SJSA1 (cell line): ENCODE measurements around the gene UTP11. TPM values are rescaled to one million over a fixed set of nuclear protein-coding genes. Genes with fewer than 3 reads are reported as not detected.

Experiments
- DNase-seq, 2 experiments: peaks; one replicate each; pipeline ENCODE4 v3.0.0-alpha.2; 2015 to 2020; ENCODE audit warnings: low spot score in 2 of 2, low read depth in 1 of 2
- H3K27ac ChIP-seq: fragments of 250-450 bp; sonication (Bioruptor Pico); 2 replicates; pipeline ENCODE4 v1.5.1; 2020; ENCODE audit warnings: mild to moderate bottlenecking, moderate library complexity
- H3K27me3 ChIP-seq: fragments of 250-450 bp; sonication (Bioruptor Pico); replicated peaks from 2 replicates; pipeline ENCODE4 v1.5.1; 2020; ENCODE audit warnings: mild to moderate bottlenecking, moderate library complexity
- H3K36me3 ChIP-seq: fragments of 250-450 bp; sonication (Bioruptor Pico); 2 replicates; pipeline ENCODE4 v1.5.1; 2020; ENCODE audit warnings: mild to moderate bottlenecking
- H3K4me1 ChIP-seq: fragments of 250-450 bp; sonication (Bioruptor Pico); replicated peaks from 2 replicates; pipeline ENCODE4 v1.6.1; 2021; ENCODE audit warnings: mild to moderate bottlenecking
- H3K4me3 ChIP-seq: fragments of 250-450 bp; sonication (Bioruptor Pico); 2 replicates; pipeline ENCODE4 v1.5.1; 2020; ENCODE audit warnings: mild to moderate bottlenecking
- H3K9me3 ChIP-seq: fragments of 250-450 bp; sonication (Bioruptor Pico); replicated peaks from 2 replicates; pipeline ENCODE4 v1.5.1; 2020; ENCODE audit warnings: mild to moderate bottlenecking
- total RNA-seq: library from RNA; depleted of rRNA; stranded (reverse); fragments of >200 nt; shearing (Covaris generic); gene quantifications from 2 replicates; pipeline ENCODE4 v1.2.3, GENCODE V29; 2014

Gene UTP11
- total RNA-seq, 1 experiment from 2014 or later, result 124 TPM

DNA sequence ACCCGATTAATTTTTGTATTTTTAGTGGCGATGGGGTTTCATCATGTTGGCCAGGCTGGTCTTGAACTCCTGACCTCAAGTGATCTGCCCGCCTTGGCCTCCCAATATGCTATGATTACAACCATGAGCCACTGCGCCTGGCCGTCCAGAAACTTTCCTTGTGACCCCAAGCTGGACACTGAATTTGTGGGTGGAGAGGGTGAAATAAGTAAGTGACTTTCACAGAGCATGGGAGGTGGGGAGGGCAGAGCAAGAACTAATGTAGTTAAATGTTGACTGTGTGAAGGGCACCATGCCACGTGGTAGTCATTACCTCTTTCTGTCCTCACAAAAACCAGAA, 2.7 kb upstream of the UTP11 start:
- peaks cover 24% of the 10 kb centered on the region for H3K4me1 ChIP-seq
- peaks cover 20% of the 10 kb centered on the region for H3K36me3 ChIP-seq
- no peak overlapping the region for H3K4me3 ChIP-seq
- no peak for DNase-seq
- no peaks in the 10 kb centered on the region for H3K9me3 ChIP-seq
- no peak overlapping the region for H3K27ac ChIP-seq
- H3K27me3 ChIP-seq, result no peaks in the 10 kb centered on the region

DNA sequence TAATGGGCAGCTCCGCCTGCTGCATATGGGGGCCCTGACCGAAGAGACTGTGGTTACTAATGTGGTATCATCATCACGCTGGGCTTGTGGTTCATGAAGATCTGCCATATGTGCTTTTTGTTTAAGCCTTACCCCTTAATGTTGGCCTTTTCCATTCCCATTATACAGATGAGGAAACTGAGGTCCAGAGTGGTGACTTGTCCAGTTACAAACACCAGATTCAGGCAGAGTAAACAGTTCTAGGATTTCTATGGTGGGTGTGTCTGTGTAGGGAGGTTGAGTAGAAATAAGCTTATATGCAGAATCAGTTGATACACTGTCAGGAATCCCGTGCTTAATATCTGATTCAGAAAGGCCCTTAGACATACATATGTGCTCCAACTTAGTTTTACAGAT, 691 bp downstream of the UTP11 start:
- H3K4me1 ChIP-seq, result peaks cover 27% of the 10 kb centered on the region
- peaks cover 54% of the 10 kb centered on the region for H3K36me3 ChIP-seq
- H3K27ac ChIP-seq, result peak overlapping the region; percentile 85
- H3K27me3 ChIP-seq, result no peaks in the 10 kb centered on the region
- no peaks in the 10 kb centered on the region for H3K9me3 ChIP-seq
- DNase-seq, result no peak
- peak overlapping the region; percentile 71 for H3K4me3 ChIP-seq

DNA sequence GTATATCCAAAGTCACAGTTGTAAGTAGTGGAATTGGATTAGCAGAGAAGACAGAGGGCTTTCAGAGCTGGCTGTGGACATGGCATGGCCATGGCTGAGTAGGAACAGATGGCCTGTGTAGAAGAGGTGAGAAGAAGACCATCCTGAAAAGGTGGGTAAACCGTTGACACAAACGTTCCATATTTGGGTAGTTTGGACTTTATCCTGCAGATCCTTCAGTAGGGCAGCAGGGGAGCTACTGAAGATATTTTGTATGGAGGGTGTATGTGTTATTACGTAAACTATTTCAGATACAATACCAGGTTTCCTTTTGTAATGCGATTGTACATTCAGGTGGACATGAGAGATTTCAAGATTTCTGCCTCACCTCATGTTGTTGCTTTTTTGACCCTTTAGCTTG, 1.6 kb downstream of the UTP11 start:
- no peak overlapping the region for H3K27ac ChIP-seq
- DNase-seq, result no peak
- peaks cover 24% of the 10 kb centered on the region for H3K4me1 ChIP-seq
- peaks cover 63% of the 10 kb centered on the region for H3K36me3 ChIP-seq
- H3K4me3 ChIP-seq, result no peak overlapping the region
- no peaks in the 10 kb centered on the region for H3K9me3 ChIP-seq
- no peaks in the 10 kb centered on the region for H3K27me3 ChIP-seq

DNA sequence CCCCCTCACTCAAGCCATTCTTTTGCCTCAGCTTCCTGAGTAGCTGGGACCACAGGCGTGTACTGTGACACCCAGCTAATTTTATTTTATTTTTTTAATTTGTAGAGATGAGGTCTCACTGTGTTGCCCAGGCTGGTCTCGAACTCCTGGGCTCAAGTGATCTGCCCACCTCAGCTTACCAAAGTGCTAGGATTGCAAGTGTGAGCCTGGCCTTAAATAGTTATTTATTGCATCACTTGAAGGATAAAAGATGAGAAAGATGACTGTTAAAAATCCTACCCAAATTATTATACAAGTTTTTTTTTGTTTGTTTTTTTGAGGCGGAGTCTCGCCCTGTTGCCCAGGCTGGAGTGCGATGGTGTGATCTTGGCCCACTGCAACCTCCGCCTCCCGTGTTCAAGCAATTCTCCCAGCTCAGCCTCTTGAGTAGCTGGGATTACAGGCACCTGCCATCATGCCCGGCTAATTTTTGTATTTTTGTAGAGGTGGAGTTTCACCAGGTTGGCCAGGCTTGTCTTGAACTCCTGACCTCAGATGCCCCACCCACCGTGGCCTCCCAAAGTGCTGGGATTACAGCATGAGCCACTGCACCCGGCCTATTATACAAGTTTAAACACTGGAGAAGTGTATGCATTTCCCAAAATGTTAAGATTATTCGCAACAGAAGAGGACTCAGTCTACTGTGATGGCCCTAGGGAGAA, 2.3 kb downstream of the UTP11 start:
- Histone ChIP-seq H3K36me3 (peaks cover 70% of the 10 kb centered on the region), H3K27me3 (no peaks in the 10 kb centered on the region), H3K9me3 (no peaks in the 10 kb centered on the region), H3K4me3 (no peak overlapping the region), H3K4me1 (peaks cover 21% of the 10 kb centered on the region), H3K27ac (no peak overlapping the region)
- DNase-seq, result no peak

DNA sequence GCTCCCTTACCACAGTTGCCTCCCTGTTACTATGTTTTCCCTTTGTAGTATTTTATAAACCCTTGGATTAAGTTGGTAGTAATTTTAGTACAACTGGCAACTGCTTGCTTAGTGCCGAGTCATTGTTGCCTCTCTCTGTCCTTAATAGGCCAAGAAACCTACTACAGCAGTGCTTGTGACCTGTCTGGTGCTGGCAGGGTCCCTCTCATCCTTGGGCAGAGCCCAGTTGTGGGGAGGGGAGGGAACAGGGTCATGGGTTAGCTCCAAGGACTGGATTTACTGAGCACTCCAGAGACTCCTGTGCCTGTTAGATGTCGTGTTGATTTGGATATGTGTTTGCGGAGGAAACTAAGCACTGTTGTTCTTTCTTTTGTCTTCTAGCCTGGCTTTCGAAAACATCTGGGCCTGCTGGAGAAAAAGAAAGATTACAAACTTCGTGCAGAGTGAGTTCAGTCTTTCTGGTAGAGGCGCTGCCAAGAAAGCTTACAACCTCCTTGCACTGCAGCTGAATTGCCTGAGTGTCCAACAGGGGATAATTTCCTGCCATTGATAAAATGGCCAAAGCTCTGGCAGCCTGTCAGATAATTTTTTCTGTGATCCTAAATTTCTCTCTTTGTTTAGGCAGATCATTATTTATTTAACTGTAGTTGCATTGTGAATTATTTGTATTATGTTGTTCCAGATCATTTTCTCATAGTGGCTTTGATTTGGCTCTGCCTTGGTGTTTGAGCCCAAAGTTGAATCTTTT, 3.6 kb downstream of the UTP11 start:
- DNase-seq, result no peak
- Histone ChIP-seq H3K4me3 (no peak overlapping the region), H3K9me3 (no peaks in the 10 kb centered on the region), H3K27me3 (no peaks in the 10 kb centered on the region), H3K4me1 (peaks cover 21% of the 10 kb centered on the region), H3K27ac (no peak overlapping the region), H3K36me3 (peaks cover 83% of the 10 kb centered on the region)

DNA sequence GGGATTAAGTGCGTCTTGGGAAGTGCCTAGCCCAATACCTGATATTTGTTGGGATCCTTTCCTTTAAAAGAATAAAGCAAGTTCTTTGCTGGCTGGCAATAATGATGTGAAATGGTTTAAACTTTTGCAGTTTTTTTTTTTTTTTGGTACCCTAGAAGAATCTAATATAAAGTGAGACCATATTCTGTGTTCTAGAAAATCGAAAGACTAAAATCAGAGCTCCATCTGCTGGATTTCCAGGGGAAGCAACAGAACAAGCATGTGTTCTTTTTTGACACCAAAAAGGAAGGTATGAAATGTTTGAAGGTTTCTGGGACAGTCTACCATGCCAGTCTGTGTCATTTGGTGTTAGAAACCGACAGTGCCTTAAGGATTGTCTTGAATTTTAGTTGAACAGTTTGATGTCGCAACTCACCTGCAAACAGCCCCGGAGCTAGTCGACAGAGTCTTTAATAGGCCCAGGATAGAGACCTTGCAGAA, 6.4 kb downstream of the UTP11 start:
- Histone ChIP-seq H3K4me3 (no peak overlapping the region), H3K36me3 (peaks cover 99% of the 10 kb centered on the region), H3K27me3 (no peaks in the 10 kb centered on the region), H3K27ac (no peak overlapping the region), H3K4me1 (peaks cover 8% of the 10 kb centered on the region), H3K9me3 (no peaks in the 10 kb centered on the region)
- peak in 1 of 2 experiments; percentile 39 for DNase-seq

DNA sequence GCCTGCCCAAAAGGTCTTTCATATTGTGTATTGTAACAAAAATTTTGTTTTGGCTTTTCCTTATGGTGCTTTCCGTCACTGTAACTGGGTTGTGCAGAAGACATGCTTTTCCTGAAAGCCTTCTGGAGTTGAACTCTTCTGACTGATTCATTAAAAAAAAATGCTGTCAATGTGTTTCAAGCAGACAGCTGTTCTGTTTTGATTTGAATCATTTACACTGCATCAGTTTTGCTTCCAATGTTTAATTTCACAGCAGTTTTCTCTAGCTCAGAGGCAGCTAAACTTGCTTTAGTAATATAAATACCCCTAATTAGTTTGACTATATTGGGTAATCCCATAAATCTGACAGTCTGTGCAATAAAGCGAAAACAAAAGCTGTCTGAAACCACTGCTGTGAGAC, 7.9 kb downstream of the UTP11 start:
- H3K4me3 ChIP-seq, result no peak overlapping the region
- H3K4me1 ChIP-seq, result peaks cover 1% of the 10 kb centered on the region; the same call in 1 of the 2 replicates
- H3K36me3 ChIP-seq, result peaks cover 100% of the 10 kb centered on the region
- H3K27ac ChIP-seq, result no peak overlapping the region
- no peaks in the 10 kb centered on the region for H3K27me3 ChIP-seq
- no peaks in the 10 kb centered on the region for H3K9me3 ChIP-seq
- DNase-seq, result no peak

DNA sequence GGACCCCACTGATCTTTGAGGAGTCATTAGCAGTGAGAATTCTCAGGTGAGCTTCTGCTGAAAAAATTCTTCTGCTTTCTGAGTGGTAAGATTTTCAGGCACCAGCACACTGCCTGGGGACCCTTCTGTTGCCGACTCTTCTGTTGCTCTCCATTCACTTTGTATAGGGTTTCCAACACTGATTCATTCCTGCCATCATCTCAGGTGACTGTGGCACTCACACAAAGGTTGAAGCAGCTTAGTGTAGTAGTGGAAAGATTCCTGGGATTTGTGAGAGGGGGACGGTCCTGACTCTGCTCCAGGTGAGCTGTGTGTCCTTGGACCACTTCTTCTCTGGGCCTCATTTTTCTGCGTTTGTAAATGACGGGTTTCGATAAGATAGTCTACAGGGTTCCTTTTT, 9.4 kb downstream of the UTP11 start:
- DNase-seq, result no peak
- Histone ChIP-seq H3K4me3 (no peak overlapping the region), H3K27me3 (no peaks in the 10 kb centered on the region), H3K4me1 (no peaks in the 10 kb centered on the region), H3K27ac (no peak overlapping the region), H3K36me3 (peaks cover 100% of the 10 kb centered on the region), H3K9me3 (no peaks in the 10 kb centered on the region)

DNA sequence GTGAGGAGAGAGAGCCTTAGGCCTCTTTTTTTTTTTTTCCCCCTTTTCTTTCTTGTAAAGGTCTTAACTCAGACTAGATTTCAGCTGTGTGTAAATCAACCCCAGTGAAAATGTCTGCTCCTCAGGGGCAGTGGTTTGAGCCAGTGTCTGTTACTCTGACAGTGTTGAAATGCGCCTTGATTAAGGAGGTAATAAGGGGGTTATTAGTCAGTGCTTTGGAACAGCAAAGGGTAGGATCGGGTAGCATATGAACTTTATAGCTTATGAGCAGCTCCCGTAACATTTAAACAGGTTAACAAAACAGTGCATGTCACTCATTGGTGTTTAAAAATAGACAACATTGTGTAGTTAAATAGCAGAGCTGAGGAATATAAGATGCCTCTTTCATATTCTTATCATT, 10.3 kb downstream of the UTP11 start:
- H3K4me3 ChIP-seq, result no peak overlapping the region
- no peak overlapping the region for H3K27ac ChIP-seq
- no peaks in the 10 kb centered on the region for H3K4me1 ChIP-seq
- H3K27me3 ChIP-seq, result no peaks in the 10 kb centered on the region
- DNase-seq, result no peak
- no peaks in the 10 kb centered on the region for H3K9me3 ChIP-seq
- H3K36me3 ChIP-seq, result peaks cover 92% of the 10 kb centered on the region

DNA sequence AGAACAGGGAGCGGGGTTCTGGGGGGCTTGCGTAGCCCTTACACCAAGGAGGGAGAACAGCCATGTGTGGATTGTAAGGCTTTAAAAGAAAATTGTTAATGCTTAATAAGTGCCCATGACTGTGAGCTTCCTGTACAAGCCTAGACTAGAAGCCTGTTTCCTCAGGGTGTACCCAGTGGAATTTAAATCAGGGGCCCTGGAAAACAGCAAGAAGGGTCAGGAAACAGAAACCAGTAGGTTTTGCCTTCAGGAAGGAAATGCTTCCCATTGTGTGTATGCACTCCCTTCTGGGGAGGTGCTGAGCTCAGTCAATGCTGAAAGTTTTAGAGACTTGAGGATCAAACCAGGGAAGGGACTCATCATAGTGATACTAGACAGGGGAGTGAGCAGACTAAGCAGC, 12.7 kb downstream of the UTP11 start:
- H3K4me1 ChIP-seq, result peaks cover 11% of the 10 kb centered on the region
- no peak for DNase-seq
- no peaks in the 10 kb centered on the region for H3K9me3 ChIP-seq
- H3K27me3 ChIP-seq, result no peaks in the 10 kb centered on the region
- no peak overlapping the region for H3K27ac ChIP-seq
- H3K4me3 ChIP-seq, result no peak overlapping the region
- peaks cover 68% of the 10 kb centered on the region for H3K36me3 ChIP-seq

DNA sequence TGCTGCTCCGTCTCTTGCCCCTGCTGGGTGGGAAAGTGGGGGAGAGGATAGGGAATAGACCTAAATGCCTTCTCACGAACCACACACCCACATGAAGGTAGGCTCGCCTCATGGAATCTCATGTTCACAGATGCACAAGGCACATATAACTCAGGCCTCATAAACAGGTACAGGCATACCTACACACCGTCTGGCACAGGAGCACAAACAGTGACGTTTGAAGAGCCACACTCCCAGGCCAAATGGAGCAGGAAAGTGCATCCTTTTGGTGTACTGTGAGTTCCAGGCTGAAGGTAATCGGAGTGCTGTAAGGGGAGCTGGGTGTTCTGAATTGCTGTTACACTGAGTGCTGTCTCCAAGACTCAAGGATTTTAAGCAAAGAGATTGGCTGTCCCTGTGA, 13.1 kb downstream of the UTP11 start:
- Histone ChIP-seq H3K27me3 (no peaks in the 10 kb centered on the region), H3K4me1 (peaks cover 16% of the 10 kb centered on the region), H3K9me3 (no peaks in the 10 kb centered on the region), H3K4me3 (no peak overlapping the region), H3K36me3 (peaks cover 64% of the 10 kb centered on the region), H3K27ac (no peak overlapping the region)
- DNase-seq, result no peak

DNA sequence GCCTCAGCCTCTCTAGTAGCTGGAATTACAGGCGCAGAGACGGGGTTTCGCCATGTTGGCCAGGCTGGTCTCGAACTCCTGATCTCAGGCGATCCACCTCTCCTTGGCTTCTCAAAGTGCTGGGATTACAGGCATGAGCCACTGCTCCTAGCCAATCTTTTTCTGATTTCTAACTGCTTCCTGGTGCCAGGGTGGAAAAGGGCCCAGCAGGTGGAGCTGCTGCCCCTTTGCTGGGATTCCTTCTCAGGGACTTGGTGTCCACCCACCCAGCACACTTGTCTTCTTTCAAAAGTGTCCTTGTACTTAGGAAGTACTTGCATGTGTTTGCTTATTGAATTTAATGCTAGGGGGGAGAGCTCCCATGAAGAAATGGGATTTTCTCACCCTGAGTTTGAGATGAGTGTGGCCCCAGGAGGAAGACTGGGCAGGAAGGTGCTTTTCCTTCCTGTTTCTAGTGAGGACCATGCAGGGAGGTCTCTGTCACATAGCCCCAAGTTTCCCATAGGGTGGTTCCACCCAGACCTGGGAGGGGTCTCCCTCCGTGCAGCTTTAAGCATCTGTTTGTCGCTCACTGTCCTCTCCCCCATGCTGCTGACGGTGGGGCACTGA, 14.2 kb downstream of the UTP11 start:
- Histone ChIP-seq H3K4me3 (no peak overlapping the region), H3K9me3 (no peaks in the 10 kb centered on the region), H3K4me1 (peaks cover 16% of the 10 kb centered on the region), H3K27ac (no peak overlapping the region), H3K27me3 (no peaks in the 10 kb centered on the region), H3K36me3 (peaks cover 54% of the 10 kb centered on the region)
- DNase-seq, result peak in 1 of 2 experiments; percentile 42

DNA sequence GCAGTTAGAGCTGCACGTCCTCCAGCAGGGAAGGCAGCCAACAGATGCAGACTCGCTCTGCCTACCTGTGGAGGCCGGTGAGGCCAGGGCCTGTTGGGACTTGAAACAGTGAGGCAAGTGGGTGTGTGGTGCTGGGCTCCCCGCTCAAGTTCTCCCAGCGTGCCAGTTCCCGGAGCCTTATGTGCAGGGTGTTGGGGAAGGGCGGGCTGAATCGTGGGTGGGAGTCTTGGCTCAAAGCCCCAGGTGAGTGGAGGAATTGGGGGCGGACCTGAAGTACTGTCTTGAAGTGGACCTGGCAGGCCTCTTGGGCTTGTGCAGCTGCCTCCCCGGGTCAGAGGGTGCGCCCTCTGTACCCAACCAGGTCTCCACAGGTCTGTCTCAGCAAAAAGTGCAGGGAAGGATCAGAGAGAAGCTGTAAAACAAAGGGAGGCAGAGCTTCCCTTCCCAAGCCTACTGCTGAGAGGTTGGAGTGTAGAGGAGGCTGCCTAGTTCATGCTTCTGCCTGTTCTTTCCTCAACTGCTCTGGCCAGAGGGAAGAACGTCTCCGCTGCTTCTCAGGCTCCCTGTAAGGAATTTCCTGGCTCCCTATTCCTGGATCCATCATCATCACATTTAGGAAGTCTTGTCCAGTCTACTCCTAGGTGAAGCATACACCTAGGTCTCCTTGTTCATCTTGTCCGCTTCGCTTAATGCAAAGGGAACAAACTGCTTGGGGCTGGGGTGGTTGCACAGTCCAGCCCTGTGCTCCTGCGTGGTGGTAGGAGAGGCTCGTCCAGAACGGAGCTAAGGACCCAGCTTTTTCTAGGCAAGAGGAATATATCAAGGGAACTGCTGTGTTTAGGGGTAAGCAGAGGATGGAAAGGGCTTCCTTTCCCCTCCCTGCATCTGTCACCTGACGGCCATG, 14.9 kb downstream of the UTP11 start:
- Histone ChIP-seq H3K4me1 (peaks cover 16% of the 10 kb centered on the region), H3K27me3 (no peaks in the 10 kb centered on the region), H3K36me3 (peaks cover 46% of the 10 kb centered on the region), H3K27ac (no peak overlapping the region), H3K9me3 (no peaks in the 10 kb centered on the region), H3K4me3 (no peak overlapping the region)
- DNase-seq, result no peak
